Progenitor cell of endocrine pancreas (in vitro differentiated cells): ENCODE measurements around the gene SLX4IP. TPM values are rescaled to one million over a fixed set of nuclear protein-coding genes. Genes with fewer than 3 reads are reported as not detected.

ENCODE experiments used
- DNase-seq: peaks from one replicate; pipeline ENCODE4 v3.0.0; 2021; ENCODE audit warnings: low spot score; ENCODE audit not compliant: unreplicated experiment
- H3K27ac Mint-ChIP-seq: 2 replicates; pipeline ENCODE4 v1.8.0; 2021; ENCODE audit warnings: mild to moderate bottlenecking, moderate library complexity, mixed read lengths
- H3K27me3 Mint-ChIP-seq: 2 replicates; pipeline ENCODE4 v1.8.0; 2021; ENCODE audit warnings: mixed read lengths
- H3K36me3 Mint-ChIP-seq: 2 replicates; pipeline ENCODE4 v1.8.0; 2022; ENCODE audit warnings: mixed read lengths; ENCODE audit not compliant: insufficient read depth
- H3K4me1 Mint-ChIP-seq: 2 replicates; pipeline ENCODE4 v1.8.0; 2021; ENCODE audit warnings: low read depth, mixed read lengths
- H3K4me3 Mint-ChIP-seq: 2 replicates; pipeline ENCODE4 v1.8.0; 2021; ENCODE audit warnings: low read depth, mild to moderate bottlenecking, moderate library complexity, mixed read lengths
- H3K9me3 Mint-ChIP-seq: 2 replicates; pipeline ENCODE4 v1.8.0; 2021; ENCODE audit warnings: low read depth, mixed read lengths
- total RNA-seq: library from RNA; stranded (reverse); gene quantifications from 2 replicates; pipeline ENCODE4 v1.2.1, GENCODE V29; 2021
- TF ChIP-seq, protein P1 (sequence below): fragments of 200-600 bp; sonication (generic); IDR thresholded peaks from one replicate; pipeline ENCODE4 v1.5.0; 2021; ENCODE audit warnings: antibody characterized with exemption, mild to moderate bottlenecking; ENCODE audit not compliant: unreplicated experiment

The SLX4IP gene
- total RNA-seq, 1 donor from 2014 or later = 12.0 TPM

DNA sequence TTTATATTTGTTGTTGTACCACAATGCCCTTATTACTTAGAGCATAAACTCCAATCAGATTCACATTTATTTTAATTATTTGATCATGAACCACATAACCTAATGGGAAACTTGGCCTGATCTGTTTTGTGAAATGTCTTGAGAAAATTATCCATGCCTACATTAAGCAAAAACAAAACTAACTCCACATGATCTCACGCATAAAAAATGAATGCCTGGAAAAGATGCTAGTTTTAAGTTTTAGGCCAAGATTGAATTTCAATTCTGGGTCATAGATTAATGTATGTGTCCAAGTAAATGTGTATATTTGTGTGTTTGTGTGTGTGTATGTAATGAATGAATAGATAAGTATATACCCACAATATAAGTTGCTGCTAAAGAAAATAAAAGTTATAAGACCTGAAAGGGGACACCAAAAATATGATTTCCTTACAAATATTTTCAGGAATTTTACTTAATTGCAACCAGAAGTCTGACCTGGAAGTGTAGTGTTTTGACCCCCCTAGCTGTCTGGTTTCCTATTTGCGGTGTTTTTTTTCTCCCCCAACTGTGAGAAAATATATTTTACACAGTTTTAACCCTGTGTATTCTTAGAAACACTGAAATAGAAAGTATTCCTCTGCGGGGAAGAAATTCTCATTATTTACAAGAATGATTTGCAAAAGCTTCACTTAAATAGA is 141.4 kb downstream of the SLX4IP start:
- no peaks in the 10 kb centered on the region for H3K27me3 Mint-ChIP-seq
- DNase-seq = no peak
- H3K27ac Mint-ChIP-seq = no peak overlapping the region
- H3K4me1 Mint-ChIP-seq = peaks cover 3% of the 10 kb centered on the region
- no peaks in the 10 kb centered on the region for H3K9me3 Mint-ChIP-seq
- H3K36me3 Mint-ChIP-seq = peaks cover 1% of the 10 kb centered on the region
- TF ChIP-seq, protein P1, sequence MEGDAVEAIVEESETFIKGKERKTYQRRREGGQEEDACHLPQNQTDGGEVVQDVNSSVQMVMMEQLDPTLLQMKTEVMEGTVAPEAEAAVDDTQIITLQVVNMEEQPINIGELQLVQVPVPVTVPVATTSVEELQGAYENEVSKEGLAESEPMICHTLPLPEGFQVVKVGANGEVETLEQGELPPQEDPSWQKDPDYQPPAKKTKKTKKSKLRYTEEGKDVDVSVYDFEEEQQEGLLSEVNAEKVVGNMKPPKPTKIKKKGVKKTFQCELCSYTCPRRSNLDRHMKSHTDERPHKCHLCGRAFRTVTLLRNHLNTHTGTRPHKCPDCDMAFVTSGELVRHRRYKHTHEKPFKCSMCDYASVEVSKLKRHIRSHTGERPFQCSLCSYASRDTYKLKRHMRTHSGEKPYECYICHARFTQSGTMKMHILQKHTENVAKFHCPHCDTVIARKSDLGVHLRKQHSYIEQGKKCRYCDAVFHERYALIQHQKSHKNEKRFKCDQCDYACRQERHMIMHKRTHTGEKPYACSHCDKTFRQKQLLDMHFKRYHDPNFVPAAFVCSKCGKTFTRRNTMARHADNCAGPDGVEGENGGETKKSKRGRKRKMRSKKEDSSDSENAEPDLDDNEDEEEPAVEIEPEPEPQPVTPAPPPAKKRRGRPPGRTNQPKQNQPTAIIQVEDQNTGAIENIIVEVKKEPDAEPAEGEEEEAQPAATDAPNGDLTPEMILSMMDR = no peak
- H3K4me3 Mint-ChIP-seq = no peak overlapping the region

DNA sequence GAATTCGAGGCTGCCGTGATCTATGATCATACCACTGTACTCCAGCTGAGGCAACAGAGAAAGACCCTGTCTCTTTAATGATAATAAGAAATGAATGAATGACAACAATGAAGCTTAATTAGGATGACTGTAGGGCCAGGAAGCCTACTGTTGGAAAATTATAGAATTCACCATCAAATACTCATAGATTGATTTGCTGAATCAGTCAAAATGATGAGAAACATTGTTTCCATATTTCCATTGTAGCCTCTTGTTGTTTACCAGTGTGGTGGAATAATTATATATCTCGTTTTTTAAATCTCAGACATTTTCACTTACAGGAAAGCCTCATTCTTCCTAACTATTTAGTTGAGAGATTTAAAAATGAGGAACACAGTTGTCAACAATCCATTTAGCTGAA is 142.5 kb downstream of the SLX4IP start:
- TF ChIP-seq, protein P1 = no peak
- H3K27me3 Mint-ChIP-seq = no peaks in the 10 kb centered on the region
- no peak overlapping the region for H3K27ac Mint-ChIP-seq
- H3K4me3 Mint-ChIP-seq = no peak overlapping the region
- no peak for DNase-seq
- peaks cover 1% of the 10 kb centered on the region for H3K36me3 Mint-ChIP-seq
- peaks cover 3% of the 10 kb centered on the region for H3K4me1 Mint-ChIP-seq
- no peaks in the 10 kb centered on the region for H3K9me3 Mint-ChIP-seq

DNA sequence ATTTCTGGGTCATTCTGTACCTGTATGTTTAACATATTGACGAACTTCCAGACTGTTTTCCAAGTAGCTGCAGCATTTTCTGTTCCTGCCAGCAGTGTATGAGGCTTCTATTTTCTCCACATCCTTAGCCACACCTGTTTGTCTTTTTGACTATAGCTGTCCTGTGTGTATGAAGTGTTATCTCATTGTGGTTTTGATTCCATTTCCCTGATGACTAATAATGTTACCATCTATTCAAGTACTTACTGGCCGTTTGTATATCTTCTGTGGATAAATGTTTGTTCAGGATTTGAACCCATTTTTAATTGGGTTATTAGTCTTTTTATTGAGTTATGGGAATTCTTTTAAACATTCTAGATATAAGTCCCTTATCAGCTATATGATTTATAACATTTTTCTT is 143.5 kb downstream of the SLX4IP start:
- no peak overlapping the region for H3K4me3 Mint-ChIP-seq
- H3K27ac Mint-ChIP-seq = no peak overlapping the region
- TF ChIP-seq, protein P1 = no peak
- no peaks in the 10 kb centered on the region for H3K27me3 Mint-ChIP-seq
- peaks cover 3% of the 10 kb centered on the region for H3K4me1 Mint-ChIP-seq
- H3K9me3 Mint-ChIP-seq = no peaks in the 10 kb centered on the region
- no peak for DNase-seq
- peaks cover 1% of the 10 kb centered on the region for H3K36me3 Mint-ChIP-seq

DNA sequence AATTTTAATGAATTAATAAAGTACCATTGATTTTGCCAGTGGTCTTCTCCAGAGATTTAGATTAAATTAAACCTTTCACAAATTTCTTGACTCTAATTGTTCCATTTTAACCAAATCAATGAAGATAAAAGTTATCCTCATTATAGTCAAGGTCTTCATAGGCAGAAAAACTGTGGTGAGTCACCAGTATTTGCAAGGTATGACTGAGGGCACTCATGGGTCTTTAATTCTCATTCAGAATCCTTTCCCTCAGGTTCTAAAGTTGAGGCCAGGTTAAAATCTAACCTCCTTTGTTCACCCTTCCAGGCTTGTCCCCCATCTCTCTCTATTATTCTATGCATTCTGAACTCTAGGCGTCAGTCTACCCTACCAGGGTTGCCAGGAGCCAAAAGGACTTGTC is 144.8 kb downstream of the SLX4IP start:
- DNase-seq = no peak

DNA sequence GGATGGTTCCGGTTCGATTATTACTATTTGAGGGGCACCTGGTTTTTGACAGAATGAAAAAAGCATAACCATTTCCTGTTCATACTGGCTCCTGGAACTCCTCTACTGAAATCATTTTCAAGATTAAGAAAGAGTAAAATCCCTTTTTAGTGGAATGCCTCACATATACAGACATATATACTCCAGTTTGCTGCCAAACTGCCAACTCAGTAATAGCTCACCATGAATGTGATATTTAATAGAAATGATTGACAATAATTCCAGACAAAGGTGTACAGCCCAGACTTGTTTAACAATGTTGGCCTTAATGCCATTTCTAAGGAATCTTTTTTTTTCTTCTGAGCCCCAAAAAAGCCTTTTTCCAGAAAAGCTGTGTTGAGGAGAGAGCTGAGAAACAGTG is 145.6 kb downstream of the SLX4IP start:
- no peaks in the 10 kb centered on the region for H3K9me3 Mint-ChIP-seq
- peaks cover 3% of the 10 kb centered on the region for H3K4me1 Mint-ChIP-seq
- no peak overlapping the region for H3K4me3 Mint-ChIP-seq
- H3K27ac Mint-ChIP-seq = no peak overlapping the region
- no peak for DNase-seq
- H3K36me3 Mint-ChIP-seq = peaks cover under 1% of the 10 kb centered on the region
- no peaks in the 10 kb centered on the region for H3K27me3 Mint-ChIP-seq
- TF ChIP-seq, protein P1 = no peak

More for the DNA sequence above, 144.8 kb downstream of the SLX4IP start:
- no peaks in the 10 kb centered on the region for H3K27me3 Mint-ChIP-seq
- H3K27ac Mint-ChIP-seq = no peak overlapping the region
- TF ChIP-seq, protein P1 = no peak
- H3K9me3 Mint-ChIP-seq = no peaks in the 10 kb centered on the region
- no peak overlapping the region for H3K4me3 Mint-ChIP-seq
- H3K36me3 Mint-ChIP-seq = peaks cover 1% of the 10 kb centered on the region
- peaks cover 3% of the 10 kb centered on the region for H3K4me1 Mint-ChIP-seq
